ENCODE results near the gene NWD2. TPM values are rescaled to one million over a fixed set of nuclear protein-coding genes. Genes with fewer than 3 reads are reported as not detected.

The NWD2 gene
- total RNA-seq, 2 donors from 2014 or later = 0.23 TPM; not detected in 1

GRCh38 chr4:37476691-37477090, 232.1 kb downstream of the NWD2 start:
- TF ChIP-seq POLR2AphosphoS5 (IDR thresholded peaks at IDR 0.05) = no peak
- no peak for TF ChIP-seq POLR2A (IDR thresholded peaks at IDR 0.05)
- no peak for TF ChIP-seq CTCF (IDR thresholded peaks at IDR 0.05)
- DNase-seq (ENCODE audit: low spot score) = no peak

GRCh38 chr4:37477126-37477525, 232.6 kb downstream of the NWD2 start:
- no peak for DNase-seq (ENCODE audit: low spot score)
- Histone ChIP-seq H3K9me3 (no peaks in the 10 kb centered on the region), H3K27me3 (replicated peaks; ENCODE audit: insufficient read depth) (no peaks in the 10 kb centered on the region), H3K4me3 (no peak overlapping the region), H3K27ac (no peak overlapping the region), H3K36me3 (no peaks in the 10 kb centered on the region), H3K4me1 (replicated peaks) (no peaks in the 10 kb centered on the region)
- intact Hi-C loops (cut with DNase I) = no loop called here
- TF ChIP-seq CTCF (IDR thresholded peaks at IDR 0.05) = no peak
- TF ChIP-seq POLR2A (IDR thresholded peaks at IDR 0.05) = no peak
- TF ChIP-seq POLR2AphosphoS5 (IDR thresholded peaks at IDR 0.05) = no peak
- WGBS = 78% methylated on average over 3 of the region's 3 CpGs

More at GRCh38 chr4:37476691-37477090, 232.1 kb downstream of the NWD2 start:
- H3K27ac ChIP-seq = no peak overlapping the region
- intact Hi-C loops (cut with DNase I) = no loop called here
- H3K27me3 ChIP-seq (replicated peaks; ENCODE audit: insufficient read depth) = no peaks in the 10 kb centered on the region
- no peaks in the 10 kb centered on the region for H3K4me1 ChIP-seq (replicated peaks)
- H3K9me3 ChIP-seq = no peaks in the 10 kb centered on the region
- H3K4me3 ChIP-seq = no peak overlapping the region
- 93% methylated on average over 2 of the region's 2 CpGs for WGBS
- no peaks in the 10 kb centered on the region for H3K36me3 ChIP-seq

GRCh38 chr4:37478151-37478550, 233.6 kb downstream of the NWD2 start:
- intact Hi-C loops (cut with DNase I) = no loop called here
- Histone ChIP-seq H3K36me3 (no peaks in the 10 kb centered on the region), H3K27me3 (replicated peaks; ENCODE audit: insufficient read depth) (no peaks in the 10 kb centered on the region), H3K9me3 (no peaks in the 10 kb centered on the region), H3K4me3 (no peak overlapping the region), H3K4me1 (replicated peaks) (no peaks in the 10 kb centered on the region), H3K27ac (no peak overlapping the region)
- no peak for DNase-seq (ENCODE audit: low spot score)
- TF ChIP-seq CTCF (IDR thresholded peaks at IDR 0.05) (no peak), POLR2AphosphoS5 (IDR thresholded peaks at IDR 0.05) (no peak), POLR2A (IDR thresholded peaks at IDR 0.05) (no peak)
- WGBS = 64% methylated on average over 6 of the region's 6 CpGs

- WGBS = 67% methylated on average over 4 of the region's 4 CpGs
- Histone ChIP-seq H3K4me3 (no peak overlapping the region), H3K4me1 (replicated peaks) (no peaks in the 10 kb centered on the region), H3K9me3 (no peaks in the 10 kb centered on the region), H3K27ac (no peak overlapping the region), H3K27me3 (replicated peaks; ENCODE audit: insufficient read depth) (no peaks in the 10 kb centered on the region), H3K36me3 (no peaks in the 10 kb centered on the region)
- intact Hi-C loops (cut with DNase I) = no loop called here
- DNase-seq (ENCODE audit: low spot score) = no peak
- no peak for TF ChIP-seq CTCF (IDR thresholded peaks at IDR 0.05)
- no peak for TF ChIP-seq POLR2AphosphoS5 (IDR thresholded peaks at IDR 0.05)
- TF ChIP-seq POLR2A (IDR thresholded peaks at IDR 0.05) = no peak
Measured at GRCh38 chr4:37480509-37480908, 236.0 kb downstream of the NWD2 start.

- Histone ChIP-seq H3K9me3 (no peaks in the 10 kb centered on the region), H3K27me3 (replicated peaks; ENCODE audit: insufficient read depth) (no peaks in the 10 kb centered on the region), H3K4me1 (replicated peaks) (no peaks in the 10 kb centered on the region), H3K27ac (no peak overlapping the region), H3K4me3 (no peak overlapping the region), H3K36me3 (no peaks in the 10 kb centered on the region)
- 50% methylated on average over 5 of the region's 5 CpGs for WGBS
- intact Hi-C loops (cut with DNase I) = no loop called here
- TF ChIP-seq POLR2A (IDR thresholded peaks at IDR 0.05) (no peak), POLR2AphosphoS5 (IDR thresholded peaks at IDR 0.05) (no peak), CTCF (IDR thresholded peaks at IDR 0.05) (no peak)
- no peak for DNase-seq (ENCODE audit: low spot score)
Measured at GRCh38 chr4:37481547-37482122, 237.1 kb downstream of the NWD2 start.

Measured in prostate gland (tissue), 2 donors.